Measurements from ENCODE around the gene ADORA1.

DNA sequence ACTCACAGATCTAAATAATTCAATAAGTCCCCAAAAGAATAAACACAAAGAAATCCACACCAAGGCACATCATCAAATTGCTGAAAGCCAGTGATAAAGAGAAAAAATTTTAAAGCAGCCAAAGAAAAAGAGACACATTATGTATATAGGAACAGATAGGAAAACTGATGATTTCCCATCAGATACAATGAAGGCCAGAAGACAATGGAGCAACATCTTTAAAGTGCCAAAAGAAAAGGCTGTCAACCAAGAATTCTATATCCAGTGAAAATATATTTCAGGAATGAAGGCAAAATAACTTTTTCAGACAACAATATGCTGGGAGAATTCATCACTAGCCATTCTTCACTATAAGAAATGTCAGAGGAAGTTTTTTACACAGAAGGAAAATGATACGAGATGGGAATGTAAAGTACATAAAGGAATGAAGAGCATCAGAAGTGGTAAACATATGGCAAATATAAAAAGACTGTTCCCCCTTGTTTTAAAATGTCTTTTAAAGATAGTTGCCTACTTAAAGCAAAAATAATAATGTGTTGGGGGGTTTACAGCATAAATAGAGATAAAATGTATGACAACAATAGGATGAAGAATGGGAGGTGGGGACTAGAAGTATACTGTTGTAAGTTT is 32.4 kb upstream of the ADORA1 start:
- TF ChIP-seq, protein P1, sequence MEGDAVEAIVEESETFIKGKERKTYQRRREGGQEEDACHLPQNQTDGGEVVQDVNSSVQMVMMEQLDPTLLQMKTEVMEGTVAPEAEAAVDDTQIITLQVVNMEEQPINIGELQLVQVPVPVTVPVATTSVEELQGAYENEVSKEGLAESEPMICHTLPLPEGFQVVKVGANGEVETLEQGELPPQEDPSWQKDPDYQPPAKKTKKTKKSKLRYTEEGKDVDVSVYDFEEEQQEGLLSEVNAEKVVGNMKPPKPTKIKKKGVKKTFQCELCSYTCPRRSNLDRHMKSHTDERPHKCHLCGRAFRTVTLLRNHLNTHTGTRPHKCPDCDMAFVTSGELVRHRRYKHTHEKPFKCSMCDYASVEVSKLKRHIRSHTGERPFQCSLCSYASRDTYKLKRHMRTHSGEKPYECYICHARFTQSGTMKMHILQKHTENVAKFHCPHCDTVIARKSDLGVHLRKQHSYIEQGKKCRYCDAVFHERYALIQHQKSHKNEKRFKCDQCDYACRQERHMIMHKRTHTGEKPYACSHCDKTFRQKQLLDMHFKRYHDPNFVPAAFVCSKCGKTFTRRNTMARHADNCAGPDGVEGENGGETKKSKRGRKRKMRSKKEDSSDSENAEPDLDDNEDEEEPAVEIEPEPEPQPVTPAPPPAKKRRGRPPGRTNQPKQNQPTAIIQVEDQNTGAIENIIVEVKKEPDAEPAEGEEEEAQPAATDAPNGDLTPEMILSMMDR (IDR thresholded peaks at IDR 0.05) = no peak
- TF ChIP-seq POLR2A (IDR thresholded peaks at IDR 0.05) = no peak

Data from Peyer's patch (tissue), 4 donors.